ENCODE measurements around the gene C2orf76. TPM values are rescaled to one million over a fixed set of nuclear protein-coding genes. Genes with fewer than 3 reads are reported as not detected.
A peak's percentile ranks its signal among the peaks of the same experiment; 100 is the strongest.

Gene C2orf76
- polyA plus RNA-seq, result 10 to 100 TPM; 11.0 to 13.5 (median 12.2) TPM
- long read RNA-seq, donor 1, result 0 reads
- long read RNA-seq, donor 2, partial matches to known transcripts, result 392 of 410 reads
- long read RNA-seq, donor 2, other reads (novel, unspliced or antisense), result 16 of 410 reads
- long read RNA-seq, donor 3, partial matches to known transcripts, result 0 of 1 reads
- long read RNA-seq, donor 3, other reads (novel, unspliced or antisense), result 0 of 1 reads
- long read RNA-seq, donor 4, partial matches to known transcripts, result 0 of 1 reads
- long read RNA-seq, donor 4, other reads (novel, unspliced or antisense), result 0 of 1 reads
- long read RNA-seq, donor 5, partial matches to known transcripts, result 119 of 385 reads
- long read RNA-seq, donor 5, other reads (novel, unspliced or antisense), result 264 of 385 reads
- long read RNA-seq, donor 6, partial matches to known transcripts, result 515 of 528 reads
- long read RNA-seq, donor 6, other reads (novel, unspliced or antisense), result 13 of 528 reads
- long read RNA-seq, donor 7, result 0 reads
- long read RNA-seq, donor 8, result 0 reads
- long read RNA-seq, donor 9, partial matches to known transcripts, result 140 of 141 reads
- long read RNA-seq, donor 9, other reads (novel, unspliced or antisense), result 0 of 141 reads
- long read RNA-seq, donor 10, partial matches to known transcripts, result 742 of 762 reads
- long read RNA-seq, donor 10, other reads (novel, unspliced or antisense), result 18 of 762 reads

DNA sequence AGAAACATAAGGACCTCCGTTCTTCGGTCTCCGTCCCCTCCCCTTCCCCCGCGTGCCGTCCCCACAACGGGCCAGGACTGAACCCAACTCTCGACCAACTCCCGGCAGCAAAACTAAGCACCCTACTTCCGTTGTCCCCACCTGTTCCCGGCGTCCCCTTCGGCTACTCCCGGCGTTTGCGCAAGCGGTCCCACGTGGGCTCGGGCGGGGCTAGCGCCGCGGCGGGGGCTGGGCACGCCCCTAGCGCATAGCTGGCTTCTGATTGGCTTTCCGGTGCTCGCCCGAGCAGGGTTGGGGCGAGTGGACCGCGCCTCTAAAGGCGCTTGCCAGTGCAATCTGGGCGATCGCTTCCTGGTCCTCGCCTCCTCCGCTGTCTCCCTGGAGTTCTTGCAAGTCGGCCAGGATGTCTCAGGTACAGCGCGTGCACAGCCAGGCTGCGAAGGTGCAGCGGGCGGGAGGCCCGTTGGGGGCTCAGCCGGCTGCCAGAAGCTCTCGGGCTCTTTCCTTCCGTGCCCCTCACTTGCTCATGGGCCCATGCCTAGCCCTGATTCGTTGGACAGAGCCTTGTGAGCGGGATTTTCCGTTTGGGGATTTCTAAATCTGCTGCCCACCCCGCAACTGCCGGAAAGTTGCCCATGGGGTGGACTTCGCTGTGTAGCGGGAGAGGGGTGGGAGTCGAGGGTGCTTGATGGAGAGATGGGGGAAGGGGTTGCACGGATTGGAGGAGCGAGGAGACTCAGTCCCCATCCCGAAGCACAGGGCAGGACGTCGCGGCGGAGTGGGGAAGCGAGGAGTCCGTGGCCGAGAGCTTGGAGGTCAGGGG, at the start of gene C2orf76, which contains the start of gene DBI:
Gene C2orf76 (minus strand): TSS at position 186 of the 823 bp plus-strand sequence. CDS start 26,875 bp downstream, outside the sequence.
Gene DBI (plus strand): TSS at position 329 of the 823 bp plus-strand sequence. CDS start 75 bp downstream, at position 404.
- Histone ChIP-seq H3K9me3 (ENCODE audit: control insufficient read depth in 2 of 2, insufficient read depth in 1 of 2, low read depth in 1 of 2, low read length in 1 of 2) (no peaks in the 10 kb centered on the region), H3K36me3 (ENCODE audit: control insufficient read depth in 3 of 3, insufficient read depth in 2 of 3, low read depth in 1 of 3, low read length in 3 of 3) (peaks cover 17 to 37% (median 21%) of the 10 kb centered on the region in 3 donors), H3K27me3 (ENCODE audit: control insufficient read depth in 3 of 3, insufficient read depth in 3 of 3, low read length in 3 of 3) (no peaks in the 10 kb centered on the region), H3K4me1 (ENCODE audit: control insufficient read depth in 3 of 3, insufficient read depth in 2 of 3, low read depth in 1 of 3, low read length in 2 of 3) (peaks cover 2 to 20% (median 4%) of the 10 kb centered on the region in 3 donors), H3K4me3 (ENCODE audit: low read depth in 1 of 3, low read length in 3 of 3) (peak within 1 kb of the TSS; percentile 86 to 90 (median 86)), H3K27ac (ENCODE audit: low read depth in 1 of 3, low read length in 2 of 3) (peak within 1 kb of the TSS; percentile 83 to 95 (median 93))
- DNase-seq, result peak; percentile 97 to 99
- WGBS, 3 donors, result 0% methylated on average over 62 to 65 of the region's 65 CpGs
- no peak for FAIRE-seq

GRCh38 chr2:119415630-119416029, 49.0 kb upstream of the C2orf76 start:
- 68 to 89% (median 79%) methylated on average over 1 of the region's 1 CpG for WGBS, 3 donors

DNA sequence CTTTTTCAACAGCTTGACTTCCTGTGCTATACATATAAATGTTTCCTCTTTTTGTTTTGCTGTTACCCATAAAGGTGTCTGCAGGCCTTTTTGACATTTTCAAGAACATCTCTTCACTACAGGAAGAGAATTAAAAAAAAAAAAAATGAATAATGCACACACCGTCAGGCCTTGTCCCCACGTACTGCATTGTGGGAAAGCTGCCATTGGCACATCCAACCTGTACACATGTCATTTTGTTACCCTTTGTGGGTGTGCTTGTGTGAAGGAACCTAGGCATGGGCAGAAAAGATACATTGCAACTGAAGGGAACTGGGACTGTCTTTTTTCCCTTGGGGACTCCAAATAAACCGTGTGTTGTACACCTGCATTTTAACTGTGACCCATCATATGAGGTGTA, 48.3 kb upstream of the C2orf76 start:
- WGBS, 3 donors, result 73 to 89% (median 75%) methylated on average over 3 of the region's 3 CpGs
- FAIRE-seq (no peak), DNase-seq (no peak)
- Histone ChIP-seq H3K27me3 (ENCODE audit: control insufficient read depth in 3 of 3, insufficient read depth in 3 of 3, low read length in 3 of 3) (no peaks in the 10 kb centered on the region), H3K36me3 (ENCODE audit: control insufficient read depth in 3 of 3, insufficient read depth in 2 of 3, low read depth in 1 of 3, low read length in 3 of 3) (no peaks in the 10 kb centered on the region), H3K4me1 (ENCODE audit: control insufficient read depth in 3 of 3, insufficient read depth in 2 of 3, low read depth in 1 of 3, low read length in 2 of 3) (peaks cover 0 to 14% (median 4%) of the 10 kb centered on the region in 3 donors), H3K9me3 (ENCODE audit: control insufficient read depth in 2 of 2, insufficient read depth in 1 of 2, low read depth in 1 of 2, low read length in 1 of 2) (peaks cover 0 to 35% of the 10 kb centered on the region in 2 donors), H3K27ac (ENCODE audit: low read depth in 1 of 3, low read length in 2 of 3) (no peak overlapping the region), H3K4me3 (ENCODE audit: low read depth in 1 of 3, low read length in 3 of 3) (no peak overlapping the region)

More at GRCh38 chr2:119415630-119416029, 49.0 kb upstream of the C2orf76 start:
- Histone ChIP-seq H3K27me3 (ENCODE audit: control insufficient read depth in 3 of 3, insufficient read depth in 3 of 3, low read length in 3 of 3) (no peaks in the 10 kb centered on the region), H3K27ac (ENCODE audit: low read depth in 1 of 3, low read length in 2 of 3) (no peak overlapping the region), H3K4me1 (ENCODE audit: control insufficient read depth in 3 of 3, insufficient read depth in 2 of 3, low read depth in 1 of 3, low read length in 2 of 3) (peaks cover 0 to 21% (median 6%) of the 10 kb centered on the region in 3 donors), H3K9me3 (ENCODE audit: control insufficient read depth in 2 of 2, insufficient read depth in 1 of 2, low read depth in 1 of 2, low read length in 1 of 2) (peaks cover 0 to 35% of the 10 kb centered on the region in 2 donors), H3K4me3 (ENCODE audit: low read depth in 1 of 3, low read length in 3 of 3) (no peak overlapping the region), H3K36me3 (ENCODE audit: control insufficient read depth in 3 of 3, insufficient read depth in 2 of 3, low read depth in 1 of 3, low read length in 3 of 3) (no peaks in the 10 kb centered on the region)
- FAIRE-seq (no peak), DNase-seq (no peak)

DNA sequence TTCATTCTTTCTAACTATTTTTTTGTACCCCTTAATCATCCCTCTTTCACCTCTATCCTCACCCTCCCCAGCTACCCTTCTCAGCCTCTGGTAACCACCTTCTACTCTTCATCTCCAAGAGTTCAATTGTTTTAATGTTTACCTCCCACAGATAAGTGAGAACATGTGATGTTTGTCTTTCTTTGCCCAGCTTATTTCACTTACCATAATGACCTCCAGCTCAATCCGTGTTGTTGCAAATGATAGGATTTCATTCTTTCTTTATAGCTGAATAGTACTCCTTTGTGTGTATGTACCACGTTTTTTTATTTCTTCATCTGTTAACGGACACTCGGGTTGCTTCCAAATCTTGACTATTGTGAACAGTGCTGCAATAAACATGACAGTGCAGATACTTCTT, 42.9 kb upstream of the C2orf76 start:
- WGBS, 3 donors, result 32 to 75% (median 43%) methylated on average over 4 of the region's 4 CpGs
- H3K4me3 ChIP-seq (ENCODE audit: low read depth in 1 of 3, low read length in 3 of 3), result no peak overlapping the region
- H3K9me3 ChIP-seq (ENCODE audit: control insufficient read depth in 2 of 2, insufficient read depth in 1 of 2, low read depth in 1 of 2, low read length in 1 of 2), result peaks cover 0 to 20% of the 10 kb centered on the region in 2 donors
- no peak overlapping the region for H3K27ac ChIP-seq (ENCODE audit: low read depth in 1 of 3, low read length in 2 of 3)
- H3K27me3 ChIP-seq (ENCODE audit: control insufficient read depth in 3 of 3, insufficient read depth in 3 of 3, low read length in 3 of 3), result no peaks in the 10 kb centered on the region
- no peak for DNase-seq
- no peaks in the 10 kb centered on the region for H3K36me3 ChIP-seq (ENCODE audit: control insufficient read depth in 3 of 3, insufficient read depth in 2 of 3, low read depth in 1 of 3, low read length in 3 of 3)
- H3K4me1 ChIP-seq (ENCODE audit: control insufficient read depth in 3 of 3, insufficient read depth in 2 of 3, low read depth in 1 of 3, low read length in 2 of 3), result peaks cover 0 to 7% (median 0%) of the 10 kb centered on the region in 3 donors
- no peak for FAIRE-seq

- H3K4me3 ChIP-seq (ENCODE audit: low read depth in 1 of 3, low read length in 3 of 3), result no peak overlapping the region
- peaks cover 0 to 16% (median 1%) of the 10 kb centered on the region in 3 donors for H3K4me1 ChIP-seq (ENCODE audit: control insufficient read depth in 3 of 3, insufficient read depth in 2 of 3, low read depth in 1 of 3, low read length in 2 of 3)
- FAIRE-seq, result no peak
- 23 to 44% (median 37%) methylated on average over 5 of the region's 5 CpGs for WGBS, 3 donors
- peaks cover 0 to 11% of the 10 kb centered on the region in 2 donors for H3K9me3 ChIP-seq (ENCODE audit: control insufficient read depth in 2 of 2, insufficient read depth in 1 of 2, low read depth in 1 of 2, low read length in 1 of 2)
- peak; percentile 79 to 95 for DNase-seq
- no peaks in the 10 kb centered on the region for H3K27me3 ChIP-seq (ENCODE audit: control insufficient read depth in 3 of 3, insufficient read depth in 3 of 3, low read length in 3 of 3)
- peak overlapping the region; percentile 48 to 81 (median 69) for H3K27ac ChIP-seq (ENCODE audit: low read depth in 1 of 3, low read length in 2 of 3)
- H3K36me3 ChIP-seq (ENCODE audit: control insufficient read depth in 3 of 3, insufficient read depth in 2 of 3, low read depth in 1 of 3, low read length in 3 of 3), result no peaks in the 10 kb centered on the region
These were observed 41.6 kb upstream of the C2orf76 start for GRCh38 chr2:119408221-119408619.

- 66 to 72% (median 67%) methylated on average over 7 of the region's 7 CpGs for WGBS, 3 donors
- H3K4me3 ChIP-seq (ENCODE audit: low read depth in 1 of 3, low read length in 3 of 3), result no peak overlapping the region
- DNase-seq, result peak; percentile 79 to 84
- no peaks in the 10 kb centered on the region for H3K27me3 ChIP-seq (ENCODE audit: control insufficient read depth in 3 of 3, insufficient read depth in 3 of 3, low read length in 3 of 3)
- H3K4me1 ChIP-seq (ENCODE audit: control insufficient read depth in 3 of 3, insufficient read depth in 2 of 3, low read depth in 1 of 3, low read length in 2 of 3), result peaks cover 0 to 19% (median 4%) of the 10 kb centered on the region in 3 donors
- H3K9me3 ChIP-seq (ENCODE audit: control insufficient read depth in 2 of 2, insufficient read depth in 1 of 2, low read depth in 1 of 2, low read length in 1 of 2), result peaks cover 0 to 11% of the 10 kb centered on the region in 2 donors
- FAIRE-seq, result no peak
- H3K36me3 ChIP-seq (ENCODE audit: control insufficient read depth in 3 of 3, insufficient read depth in 2 of 3, low read depth in 1 of 3, low read length in 3 of 3), result no peaks in the 10 kb centered on the region
- H3K27ac ChIP-seq (ENCODE audit: low read depth in 1 of 3, low read length in 2 of 3), result peak overlapping the region; percentile 48 to 81 (median 69)
These were observed 41.0 kb upstream of the C2orf76 start for GRCh38 chr2:119407430-119408220.

- WGBS, 3 donors, result 89 to 93% (median 89%) methylated on average over 2 of the region's 2 CpGs
These were observed 38.5 kb upstream of the C2orf76 start for GRCh38 chr2:119405151-119405550.

More at GRCh38 chr2:119405151-119405550, 38.5 kb upstream of the C2orf76 start:
- no peaks in the 10 kb centered on the region for H3K36me3 ChIP-seq (ENCODE audit: control insufficient read depth in 3 of 3, insufficient read depth in 2 of 3, low read depth in 1 of 3, low read length in 3 of 3)
- DNase-seq, result no peak
- peaks cover 0 to 11% of the 10 kb centered on the region in 2 donors for H3K9me3 ChIP-seq (ENCODE audit: control insufficient read depth in 2 of 2, insufficient read depth in 1 of 2, low read depth in 1 of 2, low read length in 1 of 2)
- no peak overlapping the region for H3K4me3 ChIP-seq (ENCODE audit: low read depth in 1 of 3, low read length in 3 of 3)
- no peak for FAIRE-seq
- H3K27me3 ChIP-seq (ENCODE audit: control insufficient read depth in 3 of 3, insufficient read depth in 3 of 3, low read length in 3 of 3), result no peaks in the 10 kb centered on the region
- no peak overlapping the region for H3K27ac ChIP-seq (ENCODE audit: low read depth in 1 of 3, low read length in 2 of 3)
- H3K4me1 ChIP-seq (ENCODE audit: control insufficient read depth in 3 of 3, insufficient read depth in 2 of 3, low read depth in 1 of 3, low read length in 2 of 3), result peaks cover 0 to 27% (median 4%) of the 10 kb centered on the region in 3 donors

Data from small intestine (tissue), 16 donors.